Measurements from ENCODE around the gene BABAM2.

The BABAM2 gene

DNA sequence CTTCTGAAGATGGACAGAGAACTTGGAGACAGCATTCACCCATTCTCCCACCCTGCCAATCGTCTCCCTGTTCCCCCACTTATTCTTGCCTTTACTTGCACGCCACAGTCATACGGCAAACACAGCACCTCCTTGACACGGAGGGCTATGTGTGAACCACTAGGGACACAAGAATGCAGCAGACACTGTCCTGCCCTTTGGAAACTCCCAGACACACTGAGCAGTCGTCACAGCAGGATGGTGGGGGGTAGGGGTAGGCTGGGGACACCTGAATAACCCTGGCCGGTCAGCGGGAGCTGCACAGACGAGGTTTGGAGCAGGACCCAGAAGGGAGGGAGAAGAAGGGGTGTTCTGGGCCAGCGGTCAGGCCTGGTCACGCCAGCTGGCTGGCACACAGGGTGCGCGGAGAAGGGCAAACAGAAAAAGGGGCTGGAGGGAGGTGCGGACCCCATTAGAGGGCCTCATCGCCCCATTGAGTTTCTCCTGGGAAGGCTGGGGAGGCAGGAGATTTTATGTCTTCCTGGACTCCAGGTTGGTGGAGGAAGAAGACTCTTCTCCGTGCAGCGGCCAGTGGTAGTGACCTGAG is 462.2 kb downstream of the BABAM2 start:
- no peak for DNase-seq

DNA sequence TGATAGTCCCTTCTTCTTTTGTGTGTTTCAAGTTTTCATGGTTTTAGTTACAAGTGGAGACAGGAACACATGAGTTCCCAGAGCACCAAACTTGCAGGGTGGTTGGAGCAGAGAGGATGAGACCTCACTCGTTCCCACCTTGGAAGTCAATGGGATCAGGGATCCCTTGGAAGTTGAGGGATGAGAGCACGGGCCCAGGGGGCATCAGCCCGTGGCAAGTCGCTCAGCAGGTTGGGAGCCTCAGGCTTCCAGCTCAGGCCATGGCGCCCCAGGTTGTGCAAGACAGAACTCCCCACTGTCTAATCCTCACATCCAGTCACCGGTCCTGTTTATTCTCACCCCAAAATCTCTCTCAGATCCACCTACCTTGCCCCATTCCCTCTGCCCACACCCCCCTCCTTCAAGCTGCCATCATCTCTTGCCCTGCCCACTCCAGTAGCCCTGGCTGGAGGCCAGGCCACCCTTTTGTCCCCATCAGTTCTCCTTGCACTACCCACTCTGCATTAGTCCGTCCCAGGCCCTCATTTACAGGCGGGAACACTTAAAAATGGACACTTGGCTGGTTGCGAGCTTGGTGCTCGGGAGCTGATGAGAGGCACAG is 464.5 kb downstream of the BABAM2 start:
- DNase-seq: no peak

GRCh38 chr2:28355521-28356094 is 465.1 kb downstream of the BABAM2 start:
- no peak for DNase-seq

GRCh38 chr2:28356095-28356911 is 465.8 kb downstream of the BABAM2 start:
- DNase-seq: peak; percentile 43 to 50

DNA sequence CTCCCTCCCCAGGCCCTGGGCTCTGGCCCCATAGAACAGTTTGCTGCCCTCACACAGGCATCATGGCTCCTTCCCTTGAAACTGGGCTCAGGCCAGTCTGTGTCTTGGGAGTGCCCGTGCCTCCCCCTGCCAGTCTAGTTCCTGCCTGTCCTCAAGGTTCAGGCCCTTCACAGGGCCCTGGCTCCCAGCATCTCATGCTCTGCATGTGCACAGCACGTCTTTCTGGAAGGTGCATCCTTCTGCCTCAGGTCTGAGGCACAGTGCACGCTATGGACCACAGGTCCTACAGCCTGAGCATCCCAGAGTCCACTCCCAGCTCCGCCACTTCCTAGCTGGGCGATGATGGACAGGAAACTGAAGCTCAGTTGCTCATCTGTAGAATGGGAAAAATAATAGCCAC is 466.5 kb downstream of the BABAM2 start:
- no peak for DNase-seq

DNA sequence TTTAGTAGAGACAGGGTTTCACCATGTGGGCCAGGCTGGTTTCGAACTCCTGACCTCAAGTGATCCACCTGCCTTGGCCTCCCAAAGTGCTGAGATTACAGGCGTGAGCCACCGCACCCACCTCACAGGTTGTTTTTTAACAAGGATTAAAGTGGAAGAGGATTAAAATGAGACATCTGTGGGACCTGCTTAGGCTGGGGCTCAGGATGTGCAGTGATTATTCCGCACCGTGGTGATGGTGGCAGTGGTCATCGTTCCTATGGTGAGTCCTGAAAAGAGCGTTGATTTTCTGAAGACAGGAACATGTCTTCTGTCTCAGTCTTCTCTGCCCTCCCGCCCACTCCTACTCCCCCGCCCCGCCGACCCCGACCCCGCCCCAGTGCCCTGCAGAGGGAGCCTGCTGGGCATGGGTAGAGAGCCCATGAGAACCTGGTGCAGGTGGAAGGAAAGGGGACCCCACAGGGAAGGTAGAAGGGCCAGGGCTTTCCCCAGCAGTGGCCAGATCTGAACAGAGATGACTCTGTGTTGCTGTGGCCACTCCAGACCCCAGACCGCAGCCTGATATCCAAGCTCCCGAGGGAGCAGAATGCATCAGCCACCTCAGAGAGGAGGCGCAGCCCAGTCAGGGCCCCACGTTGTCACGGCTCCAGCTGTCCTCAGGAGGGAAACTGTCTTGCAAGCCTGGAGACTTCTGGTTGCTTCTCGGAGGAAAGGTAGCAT is 467.6 kb downstream of the BABAM2 start:
- no peak for DNase-seq

- peak in 1 of 2 donors; percentile 17 for DNase-seq
Observed at GRCh38 chr2:28358668-28359201, 468.2 kb downstream of the BABAM2 start.

- peak; percentile 91 to 92 for DNase-seq
Observed at GRCh38 chr2:28359222-28360057, 468.9 kb downstream of the BABAM2 start.

GRCh38 chr2:28360058-28360717 is 469.7 kb downstream of the BABAM2 start:
- DNase-seq: peak in 1 of 2 donors; percentile 46

DNA sequence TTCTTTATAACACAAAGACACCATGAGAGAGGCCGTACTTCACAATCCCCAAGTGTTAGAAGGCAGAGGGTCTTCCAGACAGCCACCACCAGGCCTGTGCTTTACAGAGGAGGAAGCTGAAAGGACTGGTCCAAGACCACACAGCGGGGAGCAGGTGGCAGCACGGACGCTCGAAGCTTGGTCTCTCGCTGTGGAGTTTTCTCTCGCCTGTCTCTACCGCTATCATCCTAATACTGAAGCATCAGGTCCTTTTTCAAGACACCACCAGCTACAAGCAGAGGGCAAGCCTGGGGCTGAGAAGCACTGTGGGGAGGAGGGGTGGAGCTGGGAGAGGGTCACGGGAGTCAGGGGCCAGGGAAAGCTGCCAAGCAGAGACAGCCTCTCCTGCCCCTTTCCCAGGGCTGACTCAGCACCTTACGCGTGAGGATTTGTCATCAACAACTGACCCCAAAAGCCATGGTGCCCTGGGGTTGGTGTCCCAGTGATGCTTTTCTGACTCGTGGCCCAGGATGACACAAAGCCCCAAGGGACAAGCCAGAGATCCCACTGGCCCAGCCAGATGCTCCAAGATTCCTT is 470.3 kb downstream of the BABAM2 start:
- DNase-seq: peak in 1 of 2 donors; percentile 71

DNA sequence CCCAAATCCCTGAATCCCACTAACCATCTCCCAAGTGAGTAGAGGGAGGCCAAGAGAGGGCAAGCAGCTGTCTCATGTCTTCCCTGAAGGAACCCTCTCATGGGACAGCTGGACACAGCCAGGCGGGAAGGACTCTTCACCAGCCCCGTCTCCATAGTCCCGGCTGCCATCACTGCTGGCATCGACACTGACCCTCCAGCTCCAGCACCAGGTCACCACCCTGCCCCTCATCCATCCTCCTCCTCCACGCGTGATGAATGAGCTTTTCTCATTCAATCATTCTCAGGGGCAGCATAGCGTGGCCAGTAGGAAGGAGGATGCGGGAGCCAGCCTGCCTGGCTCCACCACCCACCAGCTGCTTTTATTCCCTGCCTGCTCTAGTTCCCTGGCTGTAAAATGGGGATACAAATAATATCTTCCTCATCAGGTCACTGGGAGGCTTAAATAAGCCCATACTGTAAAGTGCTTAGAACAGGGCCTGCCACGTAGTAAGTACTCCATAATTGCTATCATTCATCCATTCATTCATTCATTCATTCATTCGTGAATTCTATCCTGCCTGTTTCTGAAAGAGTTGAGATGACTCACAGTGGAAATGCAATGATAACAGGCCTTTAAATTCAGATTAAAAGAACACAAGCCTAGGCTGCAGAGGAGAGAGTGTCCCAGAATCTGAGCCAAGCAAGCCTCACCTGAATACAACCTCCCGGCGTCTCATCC is 471.6 kb downstream of the BABAM2 start:
- DNase-seq: no peak

DNA sequence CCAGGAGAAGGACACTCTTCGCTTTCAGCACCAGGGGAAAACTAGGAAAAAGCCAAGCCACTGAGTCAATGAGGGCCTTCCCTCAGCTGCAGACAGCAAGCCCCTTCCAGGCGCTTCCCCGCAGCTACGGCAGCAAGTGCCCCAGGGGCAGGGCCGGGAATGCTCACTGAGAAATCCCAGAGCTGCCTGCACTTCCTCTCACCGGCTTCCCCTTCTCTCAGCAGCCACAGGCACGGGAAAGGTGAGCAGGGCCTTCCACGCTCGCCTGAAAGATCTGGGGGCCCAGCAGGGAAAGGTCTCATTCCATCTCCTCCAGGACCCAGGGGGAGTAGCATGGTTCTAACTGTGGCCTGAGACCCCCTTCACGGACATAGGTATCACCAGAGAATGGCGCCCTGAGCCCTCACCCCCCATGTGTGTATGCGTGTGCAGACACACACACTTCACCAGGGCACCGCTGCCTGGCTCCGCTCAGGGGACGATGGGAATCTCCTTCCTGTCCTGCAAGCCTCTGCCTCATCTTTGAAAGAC is 472.5 kb downstream of the BABAM2 start:
- DNase-seq: no peak

DNA sequence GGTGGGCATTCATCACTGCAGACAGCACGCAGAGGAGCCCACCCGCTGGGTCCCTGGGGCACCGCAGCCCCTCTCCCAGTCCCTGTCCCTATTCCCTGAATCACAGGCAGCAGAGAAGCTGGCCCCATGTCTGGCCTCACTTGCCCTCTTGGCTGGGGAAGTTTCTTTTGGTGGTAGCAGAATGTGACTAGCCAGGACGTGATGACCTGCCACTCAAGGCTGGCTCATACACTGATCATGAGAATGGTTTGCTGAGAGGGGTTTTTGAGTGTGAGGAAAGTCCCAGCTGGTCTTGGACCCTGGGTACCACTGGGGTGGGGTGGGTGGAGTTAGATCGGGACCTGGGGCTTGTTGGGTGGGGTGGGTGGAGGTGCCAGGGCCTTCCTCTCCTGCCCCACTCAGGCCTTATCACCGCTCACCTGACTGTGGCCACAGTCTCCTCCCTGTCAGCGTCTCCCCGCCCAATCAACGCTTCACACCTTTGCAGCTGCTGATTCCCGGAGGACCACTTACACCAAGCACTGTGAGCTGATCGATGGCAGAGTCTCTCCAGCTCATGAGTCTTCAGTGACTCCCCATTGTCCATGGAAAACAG is 473.3 kb downstream of the BABAM2 start:
- no peak for DNase-seq

DNA sequence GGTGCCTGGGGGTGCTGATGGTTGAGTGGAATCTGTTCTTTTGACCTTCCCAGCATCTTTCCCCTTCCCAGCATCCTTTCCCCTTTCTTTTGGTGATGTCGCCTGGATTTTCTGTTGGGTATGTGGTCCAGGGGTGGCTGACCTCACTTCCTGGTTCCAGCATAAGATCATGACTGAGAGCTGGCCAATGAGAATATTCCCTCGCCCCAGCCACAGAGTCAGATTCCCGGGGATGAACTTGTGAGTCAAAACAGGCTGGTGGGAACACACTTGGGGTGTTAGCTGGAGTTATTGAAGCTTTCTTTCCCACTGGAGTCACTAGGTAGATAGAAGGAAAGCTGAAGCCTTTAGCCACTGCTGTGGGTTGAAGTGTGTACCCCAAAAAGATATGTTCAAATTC is 474.1 kb downstream of the BABAM2 start:
- no peak for DNase-seq

GRCh38 chr2:28365158-28365557 is 474.6 kb downstream of the BABAM2 start:
- DNase-seq: no peak

- DNase-seq: no peak
Observed at GRCh38 chr2:28366149-28366495, 475.6 kb downstream of the BABAM2 start.

DNA sequence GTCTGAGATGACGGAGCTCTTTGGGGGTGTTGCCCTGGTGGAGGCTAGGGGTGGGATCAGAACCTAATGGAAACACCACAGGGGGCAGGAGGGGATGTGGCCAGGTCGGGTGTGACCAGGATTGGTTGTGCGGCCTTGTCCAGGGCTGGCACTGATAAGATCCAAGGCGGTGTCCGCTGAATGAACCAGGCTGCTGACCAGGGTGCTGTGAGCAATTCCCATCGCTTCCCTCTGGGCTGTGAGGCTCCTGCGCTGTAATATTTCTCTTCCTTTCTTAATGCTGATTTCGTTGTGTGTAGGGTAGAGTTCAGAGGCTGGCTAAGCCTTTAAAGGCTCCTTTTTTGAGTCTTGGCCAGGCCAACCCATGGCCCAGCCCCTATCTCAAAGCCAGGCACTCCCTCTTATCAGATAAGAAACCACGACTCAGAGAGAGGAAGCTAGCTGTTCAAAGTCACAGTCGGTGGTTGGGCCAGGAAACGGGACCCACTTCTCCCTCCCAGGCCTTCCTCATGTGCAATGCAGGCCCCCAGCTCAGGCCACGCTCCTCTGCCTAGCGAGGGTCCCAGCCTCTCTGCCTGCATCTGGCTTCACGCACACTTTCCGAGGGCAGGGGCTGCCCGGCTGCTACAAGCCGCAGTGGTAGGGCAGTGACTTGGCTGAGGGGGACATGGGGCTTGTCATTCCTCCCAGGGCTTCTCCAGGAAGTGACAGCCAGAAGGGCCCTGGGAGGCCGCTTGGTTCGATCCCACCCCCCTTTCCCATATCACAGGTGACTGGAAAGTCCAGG is 476.2 kb downstream of the BABAM2 start:
- DNase-seq: peak; percentile 72 to 82

GRCh38 chr2:28367667-28368356 is 477.3 kb downstream of the BABAM2 start:
- DNase-seq: no peak

Data from CD4-positive, alpha-beta T cell treated with Interleukin-4 for 1 hour (primary cell).